Activated T-helper 1 cell treated with anti-CD3 and anti-CD28 coated beads, Interleukin-12 subunit alpha, Interleukin-12 subunit beta, Interleukin-2, Interleukin-4 antibody, amounts not matched to agents 30 ng/mL and 10 ng/mL and 1 ng/mL, durations not matched to agents 14 hours and 24 hours and 36 hours (primary cell): ENCODE measurements around the gene IRAK4. TPM values are rescaled to one million over a fixed set of nuclear protein-coding genes. Genes with fewer than 3 reads are reported as not detected.
A peak's percentile ranks its signal among the peaks of the same experiment; 100 is the strongest.

ENCODE experiments used
- DNase-seq: peaks from one replicate; pipeline ENCODE4 v3.0.0; 2021; ENCODE audit warnings: low spot score
- H3K27ac Mint-ChIP-seq: one replicate; pipeline ENCODE4 v1.8.0; 2021; ENCODE audit warnings: mild to moderate bottlenecking, mixed read lengths
- H3K27me3 Mint-ChIP-seq: one replicate; pipeline ENCODE4 v1.8.0; 2022; ENCODE audit warnings: mild to moderate bottlenecking, moderate library complexity, mixed read lengths; ENCODE audit not compliant: insufficient read depth
- H3K36me3 Mint-ChIP-seq: one replicate; pipeline ENCODE4 v1.8.0; 2021; ENCODE audit warnings: low read depth, mixed read lengths
- H3K4me1 Mint-ChIP-seq: one replicate; pipeline ENCODE4 v1.8.0; 2021; ENCODE audit warnings: low read depth, mixed read lengths
- H3K4me3 Mint-ChIP-seq: one replicate; pipeline ENCODE4 v1.8.0; 2021; ENCODE audit warnings: mild to moderate bottlenecking, moderate library complexity, mixed read lengths
- H3K9me3 Mint-ChIP-seq: one replicate; pipeline ENCODE4 v1.8.0; 2021; ENCODE audit warnings: mixed read lengths
- intact Hi-C: fragments of 100-400 bp; cut with micrococcal nuclease; formaldehyde crosslinking; loops from one replicate; pipeline ENCODE4 v1.15.1; 2024
- total RNA-seq: library from RNA; stranded (reverse); gene quantifications from 2 replicates; pipeline ENCODE4 v1.2.3, GENCODE V29; 2022

IRAK4 gene
- total RNA-seq = 21.4 and 22.5 TPM in 2 replicates

DNA sequence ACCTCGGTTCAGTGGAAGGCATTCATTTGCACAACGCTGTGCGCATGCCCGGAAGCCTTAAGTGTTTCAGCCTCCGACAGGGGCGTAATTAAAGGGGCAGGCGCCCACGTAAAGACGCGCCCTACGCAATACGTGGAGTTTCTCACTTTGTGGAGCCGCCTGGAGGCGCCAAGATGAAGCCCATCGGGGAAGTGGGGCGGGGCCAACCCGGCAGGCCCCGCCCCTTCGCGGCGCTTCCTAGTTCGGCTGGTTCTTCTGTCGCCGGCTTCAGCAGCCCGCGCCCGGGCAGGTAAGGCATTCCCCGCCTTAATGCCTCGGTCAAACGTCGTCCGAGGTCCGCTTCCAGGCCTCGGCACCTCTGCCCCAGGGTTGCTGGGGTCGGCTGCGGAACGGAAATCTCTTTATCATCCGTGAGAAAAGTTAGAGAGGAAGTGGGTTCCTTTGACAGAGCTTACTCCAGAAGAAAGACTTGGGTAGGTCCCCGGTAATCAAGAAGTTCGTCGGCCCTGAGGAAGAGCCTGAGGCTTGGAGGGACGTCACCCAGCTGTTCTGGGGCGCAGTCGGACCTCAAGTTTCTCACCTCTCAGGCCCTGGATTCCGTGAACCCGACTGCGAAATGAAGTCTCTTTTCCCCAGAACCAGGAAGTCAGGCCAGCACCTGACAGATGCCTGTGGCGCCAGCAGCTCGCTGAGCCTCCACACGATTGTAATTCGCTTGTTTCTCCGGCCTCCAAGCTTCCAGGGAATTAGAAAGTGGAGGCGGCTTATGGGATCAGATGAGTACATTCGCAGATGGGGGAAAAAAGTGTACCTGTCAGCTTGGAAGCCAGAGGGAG is at the start of gene IRAK4, which contains the start of gene PUS7L:
Gene IRAK4 (plus strand): TSS at position 224 of the 836 bp plus-strand sequence. CDS start 9,161 bp downstream, outside the sequence.
Gene PUS7L (minus strand): TSS at position 63 of the 836 bp plus-strand sequence. CDS start 3,545 bp downstream, outside the sequence.
- Mint-ChIP-seq H3K27me3 (no peaks in the 10 kb centered on the region), H3K9me3 (no peaks in the 10 kb centered on the region), H3K4me3 (peak within 1 kb of the TSS; percentile 98), H3K36me3 (peaks cover 26% of the 10 kb centered on the region), H3K27ac (peak within 1 kb of the TSS; percentile 98), H3K4me1 (peaks cover 68% of the 10 kb centered on the region)
- intact Hi-C loops = loop anchor here (1.0 to 10.0 kb wide), 6 partner anchors 28 to 1432 kb away; partner anchors contain the start of genes PPHLN1, TMEM117, TWF1 and ZCRB1
- DNase-seq = peak; percentile 91

DNA sequence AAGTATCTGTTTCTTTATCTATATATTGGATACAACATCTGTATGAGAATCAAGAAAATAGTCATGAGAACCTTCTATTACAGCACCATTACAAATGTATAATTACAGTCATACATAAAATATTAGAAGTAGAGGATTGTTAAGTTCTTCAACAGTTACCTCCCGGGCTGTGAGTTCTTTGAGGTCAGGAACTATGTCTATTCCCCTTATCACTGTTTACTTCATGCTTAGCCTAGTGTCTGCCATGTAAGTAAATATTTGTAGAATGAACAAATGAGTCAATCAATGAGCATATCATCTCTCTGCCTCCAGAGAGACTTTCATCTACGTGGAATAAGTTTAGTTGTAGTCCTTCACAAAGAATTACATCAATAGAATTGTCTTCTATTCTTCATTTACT is 47.4 kb upstream of the IRAK4 start:
- no peak for DNase-seq
- Mint-ChIP-seq H3K4me1 (no peaks in the 10 kb centered on the region), H3K36me3 (no peaks in the 10 kb centered on the region), H3K27me3 (peaks cover 6% of the 10 kb centered on the region), H3K9me3 (no peaks in the 10 kb centered on the region), H3K27ac (no peak overlapping the region), H3K4me3 (no peak overlapping the region)
- intact Hi-C loops = no loop called here

DNA sequence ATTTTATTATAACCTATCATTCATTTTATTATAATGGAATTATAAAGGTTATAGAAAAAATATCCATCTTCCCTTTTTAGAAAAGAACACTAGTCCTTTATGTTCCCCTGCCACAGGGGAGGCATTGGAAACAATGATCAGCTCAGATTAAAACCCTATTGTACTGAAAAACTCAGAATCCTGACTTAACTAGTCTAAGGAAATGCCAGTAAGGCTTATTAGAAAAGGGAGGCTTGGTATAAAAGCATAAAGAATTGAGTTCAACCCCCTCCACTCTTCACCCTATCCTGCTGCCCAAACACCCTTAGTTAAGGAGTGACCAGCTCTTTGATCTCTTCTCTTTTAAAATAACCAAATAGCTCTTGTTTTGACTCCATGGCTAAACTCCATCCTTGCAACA is 36.1 kb upstream of the IRAK4 start:
- intact Hi-C loops = no loop called here
- no peak for DNase-seq
- H3K4me1 Mint-ChIP-seq = no peaks in the 10 kb centered on the region
- no peak overlapping the region for H3K27ac Mint-ChIP-seq
- no peak overlapping the region for H3K4me3 Mint-ChIP-seq
- peaks cover 9% of the 10 kb centered on the region for H3K36me3 Mint-ChIP-seq
- no peaks in the 10 kb centered on the region for H3K9me3 Mint-ChIP-seq
- H3K27me3 Mint-ChIP-seq = no peaks in the 10 kb centered on the region

DNA sequence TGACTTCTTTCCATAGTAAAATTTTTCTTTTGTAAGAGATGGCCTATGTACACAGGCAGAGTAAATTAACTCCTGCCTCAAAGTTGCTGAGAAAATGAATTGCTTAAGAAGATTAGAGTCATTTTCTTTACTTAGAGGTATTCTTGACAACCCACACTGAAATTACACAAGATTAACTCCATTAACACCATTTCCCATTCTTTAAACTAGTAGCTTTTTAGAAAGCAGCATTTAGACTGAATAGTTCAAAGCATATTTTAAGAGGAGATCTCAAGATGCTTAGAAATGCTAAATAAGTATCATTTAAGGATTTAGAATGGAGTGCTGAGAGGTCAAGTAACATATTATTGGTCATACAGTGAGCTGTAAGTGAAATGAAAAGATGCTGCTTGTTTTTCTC is 35.6 kb upstream of the IRAK4 start:
- H3K27ac Mint-ChIP-seq = no peak overlapping the region
- intact Hi-C loops = no loop called here
- no peak for DNase-seq
- no peaks in the 10 kb centered on the region for H3K4me1 Mint-ChIP-seq
- H3K9me3 Mint-ChIP-seq = no peaks in the 10 kb centered on the region
- no peak overlapping the region for H3K4me3 Mint-ChIP-seq
- no peaks in the 10 kb centered on the region for H3K27me3 Mint-ChIP-seq
- H3K36me3 Mint-ChIP-seq = peaks cover 9% of the 10 kb centered on the region

DNA sequence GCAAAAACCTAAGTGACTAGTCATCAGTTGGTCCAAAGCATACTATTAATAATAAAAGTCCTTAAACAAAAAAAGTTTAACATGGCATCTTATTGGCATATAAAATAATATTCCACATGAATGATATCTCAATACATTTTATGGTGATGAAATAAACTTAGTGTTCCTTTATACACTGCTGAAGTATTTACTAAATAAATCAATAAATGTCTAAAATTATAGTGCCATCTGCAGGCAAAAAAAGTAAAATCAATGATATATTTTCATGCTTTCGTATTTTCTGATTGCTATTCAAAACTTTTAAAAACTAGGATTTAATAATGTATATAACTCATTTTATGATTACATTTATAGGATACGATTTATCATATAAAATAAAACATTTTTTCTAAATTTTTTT is 30.6 kb upstream of the IRAK4 start:
- peaks cover 23% of the 10 kb centered on the region for H3K36me3 Mint-ChIP-seq
- H3K9me3 Mint-ChIP-seq = no peaks in the 10 kb centered on the region
- H3K27ac Mint-ChIP-seq = no peak overlapping the region
- no peak for DNase-seq
- no peaks in the 10 kb centered on the region for H3K27me3 Mint-ChIP-seq
- H3K4me3 Mint-ChIP-seq = no peak overlapping the region
- peaks cover 8% of the 10 kb centered on the region for H3K4me1 Mint-ChIP-seq
- intact Hi-C loops = no loop called here

DNA sequence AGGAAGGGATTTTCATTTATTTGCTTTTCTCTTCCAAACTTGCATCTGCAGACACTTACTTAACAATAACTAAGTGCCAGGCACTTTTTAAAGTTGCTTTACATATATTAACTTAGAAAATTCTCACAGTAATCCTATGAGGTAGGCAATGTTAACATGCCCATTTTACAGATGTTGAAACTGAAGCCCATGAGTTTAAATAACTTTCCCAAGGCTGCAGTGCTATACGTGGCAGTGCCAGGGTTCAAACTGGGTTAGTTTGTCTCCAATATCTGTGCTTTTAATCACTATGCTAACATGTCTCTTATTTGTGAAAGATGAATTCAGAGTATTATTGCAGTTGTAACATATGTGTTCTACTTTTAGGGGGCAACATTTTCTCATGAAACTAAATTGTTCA is 30.1 kb upstream of the IRAK4 start:
- no peaks in the 10 kb centered on the region for H3K27me3 Mint-ChIP-seq
- H3K4me1 Mint-ChIP-seq = peaks cover 8% of the 10 kb centered on the region
- no peak overlapping the region for H3K27ac Mint-ChIP-seq
- intact Hi-C loops = no loop called here
- peaks cover 22% of the 10 kb centered on the region for H3K36me3 Mint-ChIP-seq
- no peak overlapping the region for H3K4me3 Mint-ChIP-seq
- H3K9me3 Mint-ChIP-seq = no peaks in the 10 kb centered on the region
- DNase-seq = no peak

DNA sequence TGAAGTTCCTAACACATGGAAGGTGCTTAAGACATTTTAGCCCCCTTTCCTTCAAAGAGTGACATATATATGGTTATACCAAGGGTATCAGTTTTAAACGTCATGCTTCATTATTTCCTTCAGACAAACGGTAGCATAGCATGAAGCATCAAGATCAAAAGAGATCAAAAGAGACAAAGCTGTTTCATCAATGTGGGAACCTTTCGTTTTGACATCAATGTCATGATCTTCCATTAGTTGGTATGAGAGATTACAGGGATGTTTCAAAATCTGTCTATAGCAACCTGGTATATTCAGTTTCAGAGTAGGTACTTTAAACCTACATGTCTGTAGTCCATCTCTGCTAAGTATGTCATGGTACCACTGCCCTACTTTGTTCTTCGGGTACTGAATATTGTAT is 28.5 kb upstream of the IRAK4 start:
- Mint-ChIP-seq H3K36me3 (peaks cover 24% of the 10 kb centered on the region), H3K4me1 (peaks cover 8% of the 10 kb centered on the region), H3K27me3 (no peaks in the 10 kb centered on the region), H3K4me3 (no peak overlapping the region), H3K9me3 (no peaks in the 10 kb centered on the region), H3K27ac (no peak overlapping the region)
- DNase-seq = no peak
- intact Hi-C loops = loop anchor here (2.0 to 5.0 kb wide), 2 partner anchors 29 to 283 kb away; partner anchors contain the start of genes IRAK4 and PUS7L

DNA sequence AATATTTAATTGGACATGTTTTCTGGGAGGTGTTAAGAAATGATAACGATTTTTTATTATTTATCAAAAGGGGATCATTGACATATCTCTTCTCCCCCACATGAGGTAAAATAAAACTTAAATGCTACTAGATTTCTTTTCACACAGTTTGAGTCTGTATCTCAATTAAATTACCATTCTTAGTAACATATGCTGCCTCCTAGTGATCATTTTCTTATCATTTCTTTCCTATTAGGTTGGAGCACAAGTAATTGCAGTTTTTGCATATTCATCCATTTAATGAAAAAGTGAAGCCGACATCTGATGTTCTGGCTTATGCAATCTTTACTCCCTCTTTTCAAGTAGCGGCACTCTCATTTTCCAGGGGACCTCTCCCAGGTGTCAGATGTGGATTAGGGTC is 25.1 kb upstream of the IRAK4 start:
- no peak overlapping the region for H3K27ac Mint-ChIP-seq

DNA sequence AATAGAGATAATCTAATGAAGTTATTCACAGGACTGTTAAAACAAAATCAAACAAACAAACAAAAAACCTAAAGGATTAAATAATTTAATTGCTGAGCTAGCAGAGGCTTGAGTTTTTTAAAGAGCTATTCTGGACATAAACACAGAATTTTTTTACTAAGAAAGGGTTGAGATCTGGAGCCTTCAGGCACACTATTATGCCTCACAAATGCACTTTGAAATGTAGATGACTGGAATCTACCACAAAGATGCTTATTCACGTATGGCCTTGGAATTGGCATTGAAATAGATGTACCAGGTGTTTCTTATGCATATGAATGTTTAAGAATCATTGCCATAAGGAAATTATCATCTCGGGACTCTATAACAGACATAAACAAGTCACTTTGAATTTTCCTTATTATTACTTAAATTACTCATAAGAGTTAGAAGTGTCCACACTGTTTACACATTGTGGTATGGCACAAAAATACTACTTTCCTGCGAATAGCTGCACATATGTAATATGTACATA is 21.8 kb upstream of the IRAK4 start:
- H3K4me3 Mint-ChIP-seq = no peak overlapping the region
- H3K36me3 Mint-ChIP-seq = peaks cover 31% of the 10 kb centered on the region
- H3K9me3 Mint-ChIP-seq = no peaks in the 10 kb centered on the region
- DNase-seq = no peak
- no peak overlapping the region for H3K27ac Mint-ChIP-seq
- intact Hi-C loops = no loop called here
- H3K4me1 Mint-ChIP-seq = no peaks in the 10 kb centered on the region
- no peaks in the 10 kb centered on the region for H3K27me3 Mint-ChIP-seq

More for the DNA sequence above, 25.1 kb upstream of the IRAK4 start:
- Mint-ChIP-seq H3K4me1 (peaks cover 8% of the 10 kb centered on the region), H3K4me3 (no peak overlapping the region), H3K27me3 (no peaks in the 10 kb centered on the region), H3K36me3 (peaks cover 33% of the 10 kb centered on the region), H3K9me3 (no peaks in the 10 kb centered on the region)
- intact Hi-C loops = loop anchor here (5.0 kb wide), 1 partner anchor 286 kb away; no protein-coding TSS in a partner anchor
- no peak for DNase-seq

DNA sequence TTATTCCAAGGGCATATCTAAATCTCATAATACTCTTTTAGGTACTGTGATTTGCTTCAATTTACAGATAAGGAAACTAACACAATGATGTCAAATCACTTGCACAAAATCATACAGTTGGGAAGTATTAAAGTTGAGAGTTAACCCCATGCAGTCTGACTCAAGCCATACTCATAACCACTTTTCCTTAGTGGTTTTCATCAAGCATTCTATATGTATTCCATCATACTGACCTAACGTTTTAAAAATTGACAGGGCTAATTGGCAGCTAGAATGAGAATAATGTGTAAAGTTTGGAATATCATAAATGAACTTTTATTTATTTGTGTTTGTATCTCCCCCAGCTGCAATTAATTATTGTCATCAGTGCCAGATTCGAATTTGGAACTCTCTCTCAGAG is 21.1 kb upstream of the IRAK4 start:
- DNase-seq = no peak
- Mint-ChIP-seq H3K9me3 (no peaks in the 10 kb centered on the region), H3K4me3 (no peak overlapping the region), H3K36me3 (peaks cover 36% of the 10 kb centered on the region), H3K27me3 (no peaks in the 10 kb centered on the region), H3K27ac (no peak overlapping the region), H3K4me1 (no peaks in the 10 kb centered on the region)
- intact Hi-C loops = no loop called here

DNA sequence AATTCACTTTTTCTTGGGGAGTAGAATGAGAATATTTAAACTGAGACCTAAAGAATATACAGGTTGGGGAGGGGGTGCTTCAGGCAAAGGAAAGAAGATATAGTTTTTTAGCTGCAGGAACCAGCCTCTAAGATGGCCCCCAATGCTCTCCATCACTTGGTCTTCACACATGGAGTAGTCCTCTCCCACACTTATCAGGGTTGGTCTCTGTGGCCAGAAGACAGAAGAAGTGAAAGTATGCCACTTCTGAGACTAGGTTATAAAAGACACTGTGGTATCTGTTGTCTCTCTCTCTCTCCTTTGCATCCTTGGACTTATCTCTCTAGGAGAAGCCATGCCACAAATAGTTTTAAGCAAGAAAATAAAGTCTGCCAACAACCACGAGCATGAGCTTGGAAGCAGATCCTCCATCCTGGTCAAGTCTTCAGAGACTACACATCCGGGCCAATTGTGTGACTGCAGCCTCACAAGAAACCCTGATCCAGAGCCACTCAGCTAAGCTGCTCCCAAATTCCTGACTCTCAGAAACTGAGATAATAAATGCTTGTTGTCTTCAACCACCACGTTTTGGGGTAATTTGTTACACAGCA is 18.1 kb upstream of the IRAK4 start:
- no peaks in the 10 kb centered on the region for H3K9me3 Mint-ChIP-seq
- DNase-seq = no peak

DNA sequence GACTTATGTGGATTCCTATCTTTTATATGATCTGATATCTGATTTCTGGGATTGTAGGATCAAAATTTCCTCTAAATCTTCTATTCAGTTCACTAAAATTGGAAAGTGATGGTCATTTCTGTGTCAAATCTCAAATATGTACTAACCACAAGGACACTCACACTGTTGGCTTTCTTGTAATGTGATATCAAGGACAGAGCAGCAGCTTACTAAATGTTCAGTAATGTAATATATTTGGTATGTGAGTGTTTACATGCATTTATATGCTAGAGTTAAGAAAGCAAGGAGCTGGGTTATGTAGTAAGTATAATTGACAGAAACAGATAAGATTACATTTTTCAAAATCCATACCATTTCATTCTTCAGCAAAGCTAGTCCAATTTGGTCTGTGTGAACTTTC is 16.6 kb upstream of the IRAK4 start:
- Mint-ChIP-seq H3K27ac (no peak overlapping the region), H3K36me3 (peaks cover 54% of the 10 kb centered on the region), H3K4me3 (no peak overlapping the region), H3K27me3 (no peaks in the 10 kb centered on the region), H3K4me1 (no peaks in the 10 kb centered on the region), H3K9me3 (no peaks in the 10 kb centered on the region)
- no peak for DNase-seq
- intact Hi-C loops = no loop called here

More for the DNA sequence above, 18.1 kb upstream of the IRAK4 start:
- Mint-ChIP-seq H3K4me3 (no peak overlapping the region), H3K27ac (no peak overlapping the region), H3K27me3 (no peaks in the 10 kb centered on the region), H3K4me1 (no peaks in the 10 kb centered on the region), H3K36me3 (peaks cover 53% of the 10 kb centered on the region)
- intact Hi-C loops = no loop called here

DNA sequence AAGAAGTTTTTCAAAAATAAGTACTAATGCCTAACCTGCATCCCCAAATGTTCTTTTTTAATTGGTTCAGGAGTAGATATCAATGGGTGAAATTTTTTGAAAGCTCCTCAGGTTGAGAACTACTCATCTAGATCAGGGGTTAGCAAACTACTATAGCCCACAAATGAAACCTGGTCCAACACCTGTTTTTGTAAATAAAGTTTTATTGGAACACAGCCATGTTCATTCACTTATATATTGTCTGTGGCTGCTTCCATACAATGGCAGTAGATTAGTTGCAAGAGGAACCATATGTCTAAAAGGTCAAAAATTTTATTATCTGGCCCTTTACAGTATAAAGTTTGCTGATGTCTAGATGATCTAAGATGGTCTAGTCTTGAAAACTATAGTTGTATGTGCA is 13.9 kb upstream of the IRAK4 start:
- Mint-ChIP-seq H3K9me3 (no peaks in the 10 kb centered on the region), H3K27me3 (no peaks in the 10 kb centered on the region), H3K4me1 (peaks cover 6% of the 10 kb centered on the region), H3K4me3 (no peak overlapping the region), H3K27ac (no peak overlapping the region), H3K36me3 (peaks cover 50% of the 10 kb centered on the region)
- no peak for DNase-seq
- intact Hi-C loops = no loop called here
